CD14-positive monocyte (primary cell): ENCODE data around the gene SLC7A8. TPM values are rescaled to one million over a fixed set of nuclear protein-coding genes. Genes with fewer than 3 reads are reported as not detected.

Experiments
- DNase-seq, 3 donors: peaks; one replicate each; pipeline ENCODE4 v3.0.0-alpha.2; 2011 to 2022
- H2AFZ ChIP-seq: 2 replicates; pipeline ENCODE4 v1.6.0; 2012; ENCODE audit warnings: mild to moderate bottlenecking, low read depth, low read length, inconsistent platforms; ENCODE audit not compliant: insufficient read depth, poor library complexity, severe bottlenecking
- H3K27ac ChIP-seq, 2 donors: 1 replicate in 1 of 2; 2 replicates in 1 of 2; pipeline ENCODE4 v1.5.1; 2012 to 2013; ENCODE audit warnings: low read length in 2 of 2, control low read depth in 1 of 2, inconsistent platforms in 1 of 2, low read depth in 1 of 2, mild to moderate bottlenecking in 1 of 2
- H3K27me3 ChIP-seq, 2 donors: one replicate each; pipeline versions ENCODE4 v1.6.0 to v1.6.1; 2011 to 2013; ENCODE audit warnings: low read length in 2 of 2; ENCODE audit not compliant: control insufficient read depth in 2 of 2, insufficient read depth in 2 of 2
- H3K36me3 ChIP-seq, 2 donors: replicated peaks in 1 of 2; 1 replicate in 1 of 2; 2 replicates in 1 of 2; pipeline versions ENCODE4 v1.5.1 to v1.6.1; 2012 to 2013; ENCODE audit warnings: low read length in 2 of 2, control low read depth in 1 of 2, inconsistent platforms in 1 of 2, mild to moderate bottlenecking in 1 of 2; ENCODE audit not compliant: insufficient read depth in 2 of 2, control insufficient read depth in 1 of 2
- H3K4me1 ChIP-seq, 2 donors: 1 replicate in 1 of 2; 2 replicates in 1 of 2; pipeline versions ENCODE4 v1.5.1 to v1.6.1; 2012 to 2013; ENCODE audit warnings: low read length in 2 of 2, control low read depth in 1 of 2, inconsistent platforms in 1 of 2, mild to moderate bottlenecking in 1 of 2, moderate library complexity in 1 of 2; ENCODE audit not compliant: insufficient read depth in 2 of 2, control insufficient read depth in 1 of 2
- H3K4me2 ChIP-seq: replicated peaks from 2 replicates; pipeline ENCODE3; 2012; ENCODE audit warnings: low read length, moderate library complexity, mild to moderate bottlenecking; ENCODE audit not compliant: poor library complexity, severe bottlenecking; ENCODE audit errors: extremely low read depth
- H3K4me3 ChIP-seq, 3 experiments: fragments of 200-600 bp in 1 of 3; sonication (generic) in 1 of 3; replicated peaks in 1 of 3; 1 replicate in 2 of 3; 2 replicates in 1 of 3; pipeline ENCODE4 v1.5.1; 2011 to 2013; ENCODE audit warnings: low read length in 3 of 3, mild to moderate bottlenecking in 3 of 3, control low read depth in 2 of 3, low read depth in 2 of 3, inconsistent platforms in 1 of 3, moderate library complexity in 1 of 3
- H3K79me2 ChIP-seq: 2 replicates; pipeline ENCODE4 v1.6.0; 2012; ENCODE audit warnings: mild to moderate bottlenecking, control low read depth, inconsistent platforms, low read length, moderate library complexity; ENCODE audit not compliant: insufficient read depth
- H3K9ac ChIP-seq: 2 replicates; pipeline ENCODE4 v1.6.0; 2017; ENCODE audit warnings: low read length, mild to moderate bottlenecking; ENCODE audit not compliant: insufficient read depth, poor library complexity, severe bottlenecking
- H3K9me3 ChIP-seq, 2 donors: replicated peaks in 1 of 2; 1 replicate in 1 of 2; 2 replicates in 1 of 2; pipeline versions ENCODE4 v1.5.1 to v1.6.1; 2012 to 2013; ENCODE audit warnings: low read length in 2 of 2, control low read depth in 1 of 2; ENCODE audit not compliant: control insufficient read depth in 1 of 2, insufficient read depth in 1 of 2
- H4K20me1 ChIP-seq: 2 replicates; pipeline ENCODE4 v1.6.0; 2012; ENCODE audit warnings: mild to moderate bottlenecking, low read length, control low read depth, moderate library complexity; ENCODE audit not compliant: insufficient read depth
- H3K27ac Mint-ChIP-seq, 7 donors: one replicate each; pipeline ENCODE4 v1.8.0; 2020; ENCODE audit warnings: mild to moderate bottlenecking in 7 of 7, mixed read lengths in 7 of 7, moderate library complexity in 6 of 7, inconsistent platforms in 2 of 7
- H3K27me3 Mint-ChIP-seq, 3 donors: one replicate each; pipeline ENCODE4 v1.8.0; 2021 to 2022; ENCODE audit warnings: low read depth in 3 of 3, mild to moderate bottlenecking in 3 of 3, mixed read lengths in 3 of 3, moderate library complexity in 3 of 3, inconsistent platforms in 1 of 3
- H3K36me3 Mint-ChIP-seq, 2 donors: one replicate each; pipeline ENCODE4 v1.8.0; 2020; ENCODE audit warnings: mixed read lengths in 2 of 2, inconsistent platforms in 1 of 2, mild to moderate bottlenecking in 1 of 2
- H3K4me1 Mint-ChIP-seq: one replicate; pipeline ENCODE4 v1.8.0; 2020; ENCODE audit warnings: mild to moderate bottlenecking, mixed read lengths
- H3K4me3 Mint-ChIP-seq, 2 donors: one replicate each; pipeline ENCODE4 v1.8.0; 2020; ENCODE audit warnings: mild to moderate bottlenecking in 2 of 2, mixed read lengths in 2 of 2, moderate library complexity in 1 of 2
- H3K9me3 Mint-ChIP-seq, 7 donors: one replicate each; pipeline ENCODE4 v1.8.0; 2020 to 2022; ENCODE audit warnings: mixed read lengths in 7 of 7, mild to moderate bottlenecking in 6 of 7, moderate library complexity in 6 of 7, inconsistent platforms in 2 of 7
- CTCF ChIP-seq: fragments of 200-600 bp; IDR thresholded peaks from one replicate; pipeline ENCODE4 v1.8.0; 2022; ENCODE audit warnings: antibody characterized with exemption, mild to moderate bottlenecking
- WGBS: methylation state at CpG from one replicate; pipeline ENCODE4 v1.1.5; 2013; ENCODE audit warnings: missing lambda C conversion rate; ENCODE audit not compliant: insufficient coverage; 5-methylcytosine and 5-hydroxymethylcytosine counted together
- intact Hi-C, 2 donors: fragments of 100-400 bp; cut with micrococcal nuclease; formaldehyde crosslinking; loops; one replicate each; pipeline versions ENCODE4 v1.15.0 to v1.15.1; 2023
- polyA plus RNA-seq, 3 donors: library from polyadenylated mRNA; depleted of rRNA in 1 of 3; unstranded in 2 of 3; stranded (reverse) in 1 of 3; fragments of 300-500 nt in 2 of 3; fragments of >200 nt in 1 of 3; fragmentation: Illumina TruSeq in 2 of 3; gene quantifications; 1 replicate in 2 of 3; 2 replicates in 1 of 3; pipeline ENCODE4 v1.2.3, GENCODE V29; 2012 to 2021

The SLC7A8 gene
- polyA plus RNA-seq, 3 donors: 0.05 to 0.53 (median 0.25) TPM

DNA sequence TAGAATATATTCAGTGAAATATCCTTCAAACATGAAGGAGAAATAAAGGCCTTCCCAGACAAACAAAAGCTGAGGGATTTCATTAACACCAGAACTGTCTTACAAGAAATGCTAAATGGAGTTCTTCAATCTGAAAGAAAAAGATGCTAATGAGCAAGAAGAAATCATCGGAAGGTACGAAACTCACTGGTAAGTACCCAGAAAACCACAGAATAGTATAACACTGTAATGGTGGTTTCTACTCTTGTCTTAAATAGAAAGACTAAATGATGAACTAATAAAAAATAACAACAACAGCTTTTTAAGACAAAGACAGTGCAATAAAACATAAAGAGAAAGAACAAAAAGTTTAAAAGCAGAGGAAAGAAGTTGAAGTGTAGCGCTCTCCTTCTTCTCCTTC lies 35.6 kb upstream of the SLC7A8 start:
- H3K4me1 ChIP-seq: no peaks in the 10 kb centered on the region
- H3K79me2 ChIP-seq: no peaks in the 10 kb centered on the region
- H3K4me1 Mint-ChIP-seq: no peaks in the 10 kb centered on the region
- no peak for TF ChIP-seq CTCF
- no peaks in the 10 kb centered on the region for H3K36me3 ChIP-seq
- intact Hi-C loops: no loop called here
- H3K27ac ChIP-seq: no peak overlapping the region
- H3K36me3 Mint-ChIP-seq: no peaks in the 10 kb centered on the region
- H3K27me3 Mint-ChIP-seq: peaks cover 4 to 14% (median 5%) of the 10 kb centered on the region in 3 donors
- H3K4me2 ChIP-seq: no peak overlapping the region
- WGBS: no CpG with 5 or more reads among the region's 3 CpGs
- peaks cover 0 to 3% of the 10 kb centered on the region in 2 donors for H3K9me3 ChIP-seq
- no peak overlapping the region for H3K9ac ChIP-seq
- H3K27me3 ChIP-seq: peaks cover 0 to 5% of the 10 kb centered on the region in 2 donors
- DNase-seq: no peak
- H2AFZ ChIP-seq: no peak overlapping the region
- H3K4me3 Mint-ChIP-seq: no peak overlapping the region
- no peak overlapping the region for H3K27ac Mint-ChIP-seq
- no peak overlapping the region for H3K4me3 ChIP-seq
- H3K9me3 Mint-ChIP-seq: peaks cover 6 to 18% (median 11%) of the 10 kb centered on the region in 7 donors
- H4K20me1 ChIP-seq: no peaks in the 10 kb centered on the region

DNA sequence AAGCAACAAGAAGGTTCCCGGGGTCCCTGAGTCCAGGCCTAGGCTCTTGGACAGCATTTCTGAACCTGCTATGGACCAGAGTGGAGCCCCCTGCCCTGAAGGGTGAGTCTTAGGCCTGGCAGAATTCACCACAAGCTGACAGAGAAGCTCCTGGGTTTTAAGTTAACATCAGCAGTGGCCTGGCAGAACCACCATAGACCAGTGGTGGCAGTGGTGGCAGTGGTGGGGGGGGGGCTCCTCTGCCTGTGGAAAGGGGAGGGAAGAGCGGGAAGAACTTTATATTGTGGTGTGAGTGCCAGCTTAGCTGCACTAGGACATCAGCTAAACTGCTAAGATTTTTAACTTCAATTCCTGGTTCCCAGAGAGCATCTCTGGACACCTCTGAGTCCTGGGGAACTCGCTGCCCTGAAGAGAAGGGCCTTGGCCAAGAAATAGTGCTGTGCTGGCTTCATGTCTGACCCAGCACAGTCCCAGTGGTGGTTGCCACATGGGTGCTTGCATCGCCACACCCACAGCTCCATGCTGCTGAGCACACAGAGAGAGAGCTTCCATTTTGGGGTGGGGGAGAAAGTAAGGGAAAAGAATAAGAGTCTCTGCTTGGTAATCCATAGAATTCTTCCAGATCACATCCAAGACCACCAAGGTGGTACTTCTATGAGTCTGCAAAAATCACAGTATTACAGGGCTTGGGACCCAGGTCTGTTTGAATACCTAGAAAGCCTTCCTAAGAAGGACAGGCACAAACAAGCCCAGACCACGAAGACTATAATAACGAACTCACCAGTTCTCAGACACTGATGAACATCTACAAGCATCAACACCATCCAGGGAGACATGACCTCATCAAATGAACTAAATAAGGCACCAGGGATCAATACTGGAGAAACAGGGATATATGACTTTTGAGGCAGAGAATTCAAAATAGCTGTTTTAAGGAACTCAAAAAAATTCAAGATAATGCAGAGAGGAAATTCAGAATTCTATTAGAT lies 33.9 kb upstream of the SLC7A8 start:
- H3K36me3 Mint-ChIP-seq: no peaks in the 10 kb centered on the region
- no peak for DNase-seq
- no peak for TF ChIP-seq CTCF
- no peak overlapping the region for H3K27ac Mint-ChIP-seq
- Histone ChIP-seq H3K36me3 (no peaks in the 10 kb centered on the region), H3K4me2 (no peak overlapping the region), H2AFZ (no peak overlapping the region), H3K9ac (no peak overlapping the region), H3K4me1 (no peaks in the 10 kb centered on the region), H3K27ac (no peak overlapping the region), H3K4me3 (no peak overlapping the region), H3K9me3 (peaks cover 0 to 3% of the 10 kb centered on the region in 2 donors), H3K27me3 (peaks cover 0 to 5% of the 10 kb centered on the region in 2 donors), H3K79me2 (no peaks in the 10 kb centered on the region), H4K20me1 (no peaks in the 10 kb centered on the region)
- WGBS: 100% methylated on average over 2 of the region's 6 CpGs
- peaks cover 6 to 15% (median 10%) of the 10 kb centered on the region in 7 donors for H3K9me3 Mint-ChIP-seq
- no peaks in the 10 kb centered on the region for H3K4me1 Mint-ChIP-seq
- H3K4me3 Mint-ChIP-seq: no peak overlapping the region
- H3K27me3 Mint-ChIP-seq: peaks cover 0 to 14% (median 4%) of the 10 kb centered on the region in 3 donors
- intact Hi-C loops: no loop called here
